Measurements from ENCODE around the gene PANK4. TPM values are rescaled to one million over a fixed set of nuclear protein-coding genes. Genes with fewer than 3 reads are reported as not detected.

The PANK4 gene
- total RNA-seq, 1 experiment from 2014 or later = 27.0 TPM

DNA sequence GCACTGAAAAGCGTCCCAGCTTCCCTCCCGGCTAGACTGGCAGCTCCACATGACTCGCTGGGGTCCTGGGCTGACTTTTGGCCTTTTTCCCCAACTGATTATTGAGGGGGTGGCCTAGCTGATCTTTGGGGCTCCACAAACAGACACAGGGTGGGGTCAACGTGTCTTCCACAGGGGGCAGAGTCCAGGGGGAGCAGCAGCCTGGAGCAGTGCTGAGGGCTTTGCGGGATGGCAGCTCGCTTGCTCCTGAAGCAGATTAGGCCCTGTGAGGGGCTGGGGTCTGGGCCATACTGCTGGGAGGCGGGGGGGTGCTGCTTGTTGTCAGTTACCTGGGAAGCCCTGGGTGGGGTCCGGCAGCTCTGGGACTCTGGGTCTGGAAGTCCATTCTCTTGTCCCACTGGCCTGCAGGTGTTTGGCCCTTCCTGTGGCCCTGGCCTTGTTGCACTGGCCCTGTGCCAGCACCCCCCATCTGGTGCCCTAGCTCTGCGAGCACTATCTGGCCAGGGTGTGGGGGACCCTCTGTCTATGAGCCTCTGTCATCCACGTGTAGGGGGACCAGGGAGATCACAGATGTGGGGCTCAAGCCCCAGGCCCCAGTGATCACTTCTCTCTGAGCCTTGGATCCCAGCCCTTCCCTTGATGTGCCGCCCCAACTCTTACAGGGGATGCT lies 16.0 kb upstream of the PANK4 start:
- no peak for DNase-seq
- H3K4me1 Mint-ChIP-seq (ENCODE audit: low read depth, unreplicated experiment) = no peaks in the 10 kb centered on the region
- Histone ChIP-seq H3K9me3 (no peaks in the 10 kb centered on the region), H3K4me3 (ENCODE audit: low read depth, low read length) (no peak overlapping the region), H3K27me3 (replicated peaks; ENCODE audit: control insufficient read depth, insufficient read depth, low read length) (no peaks in the 10 kb centered on the region), H3K36me3 (ENCODE audit: control insufficient read depth, insufficient read depth, low read length) (no peaks in the 10 kb centered on the region), H3K4me1 (peaks cover 3% of the 10 kb centered on the region)
- peaks cover 6% of the 10 kb centered on the region for H3K36me3 Mint-ChIP-seq (ENCODE audit: insufficient read depth, unreplicated experiment)
- ChIA-PET CTCF (no interaction called here), POLR2A (no interaction called here)
- H3K4me3 Mint-ChIP-seq (ENCODE audit: unreplicated experiment) = no peak overlapping the region
- TF ChIP-seq, protein P1, sequence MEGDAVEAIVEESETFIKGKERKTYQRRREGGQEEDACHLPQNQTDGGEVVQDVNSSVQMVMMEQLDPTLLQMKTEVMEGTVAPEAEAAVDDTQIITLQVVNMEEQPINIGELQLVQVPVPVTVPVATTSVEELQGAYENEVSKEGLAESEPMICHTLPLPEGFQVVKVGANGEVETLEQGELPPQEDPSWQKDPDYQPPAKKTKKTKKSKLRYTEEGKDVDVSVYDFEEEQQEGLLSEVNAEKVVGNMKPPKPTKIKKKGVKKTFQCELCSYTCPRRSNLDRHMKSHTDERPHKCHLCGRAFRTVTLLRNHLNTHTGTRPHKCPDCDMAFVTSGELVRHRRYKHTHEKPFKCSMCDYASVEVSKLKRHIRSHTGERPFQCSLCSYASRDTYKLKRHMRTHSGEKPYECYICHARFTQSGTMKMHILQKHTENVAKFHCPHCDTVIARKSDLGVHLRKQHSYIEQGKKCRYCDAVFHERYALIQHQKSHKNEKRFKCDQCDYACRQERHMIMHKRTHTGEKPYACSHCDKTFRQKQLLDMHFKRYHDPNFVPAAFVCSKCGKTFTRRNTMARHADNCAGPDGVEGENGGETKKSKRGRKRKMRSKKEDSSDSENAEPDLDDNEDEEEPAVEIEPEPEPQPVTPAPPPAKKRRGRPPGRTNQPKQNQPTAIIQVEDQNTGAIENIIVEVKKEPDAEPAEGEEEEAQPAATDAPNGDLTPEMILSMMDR (IDR thresholded peaks at IDR 0.05; ENCODE audit: insufficient read depth in 1 of 2, low read depth in 1 of 2, low read length in 1 of 2, severe bottlenecking in 1 of 2, unreplicated experiment in 1 of 2) = no peak
- H3K27me3 Mint-ChIP-seq (ENCODE audit: insufficient read depth, unreplicated experiment) = no peaks in the 10 kb centered on the region
- no TSS peak for BruUV-seq (replicated peaks)
- intact Hi-C loops (cut with micrococcal nuclease; ENCODE audit: unreplicated experiment) = no loop called here
- no peaks in the 10 kb centered on the region for H3K9me3 Mint-ChIP-seq (ENCODE audit: unreplicated experiment)
- H3K27ac Mint-ChIP-seq (ENCODE audit: unreplicated experiment) = no peak overlapping the region

DNA sequence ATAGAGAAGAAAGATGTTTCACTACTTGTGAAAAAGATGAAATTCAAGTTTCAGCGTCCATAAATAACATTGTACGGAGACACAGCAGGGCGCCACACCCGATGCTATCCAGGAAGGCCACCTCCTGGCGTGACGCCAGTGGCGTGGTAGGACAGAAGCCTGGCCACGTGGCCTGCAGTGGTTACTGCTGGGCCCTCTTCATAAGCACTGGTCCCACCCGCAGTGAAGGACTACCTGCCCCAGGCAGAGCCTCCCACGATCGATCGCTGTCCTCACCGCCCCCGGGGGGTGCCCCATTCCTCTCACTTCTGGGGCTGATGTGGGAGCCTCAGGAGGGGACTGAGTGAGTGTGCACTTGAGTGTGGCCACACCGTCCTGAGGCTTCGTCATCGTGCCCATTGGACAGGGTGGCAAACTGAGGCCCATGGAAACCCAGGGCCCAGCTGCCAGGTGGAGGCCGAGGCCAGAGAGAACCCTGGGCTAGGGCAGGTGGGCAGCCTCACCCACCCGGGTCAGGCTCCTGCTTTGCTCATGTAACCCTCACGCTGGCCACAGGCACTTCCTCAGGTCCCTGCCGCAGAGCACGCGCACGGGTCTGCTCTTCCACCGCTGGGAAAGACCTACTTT lies 15.3 kb upstream of the PANK4 start:
- H3K4me3 ChIP-seq (ENCODE audit: low read depth, low read length) = no peak overlapping the region
- intact Hi-C loops (cut with micrococcal nuclease; ENCODE audit: unreplicated experiment) = no loop called here
- Mint-ChIP-seq H3K4me1 (ENCODE audit: low read depth, unreplicated experiment) (no peaks in the 10 kb centered on the region), H3K9me3 (ENCODE audit: unreplicated experiment) (no peaks in the 10 kb centered on the region), H3K36me3 (ENCODE audit: insufficient read depth, unreplicated experiment) (peaks cover 4% of the 10 kb centered on the region), H3K27me3 (ENCODE audit: insufficient read depth, unreplicated experiment) (no peaks in the 10 kb centered on the region), H3K27ac (ENCODE audit: unreplicated experiment) (no peak overlapping the region), H3K4me3 (ENCODE audit: unreplicated experiment) (no peak overlapping the region)
- BruUV-seq (replicated peaks) = no TSS peak
- H3K27me3 ChIP-seq (replicated peaks; ENCODE audit: control insufficient read depth, insufficient read depth, low read length) = no peaks in the 10 kb centered on the region
- no peaks in the 10 kb centered on the region for H3K36me3 ChIP-seq (ENCODE audit: control insufficient read depth, insufficient read depth, low read length)
- TF ChIP-seq, protein P1 (IDR thresholded peaks at IDR 0.05; ENCODE audit: insufficient read depth in 1 of 2, low read depth in 1 of 2, low read length in 1 of 2, severe bottlenecking in 1 of 2, unreplicated experiment in 1 of 2) = no peak
- no peaks in the 10 kb centered on the region for H3K4me1 ChIP-seq
- CTCF ChIA-PET = no interaction called here
- no peak for DNase-seq
- POLR2A ChIA-PET = no interaction called here
- H3K9me3 ChIP-seq = no peaks in the 10 kb centered on the region

DNA sequence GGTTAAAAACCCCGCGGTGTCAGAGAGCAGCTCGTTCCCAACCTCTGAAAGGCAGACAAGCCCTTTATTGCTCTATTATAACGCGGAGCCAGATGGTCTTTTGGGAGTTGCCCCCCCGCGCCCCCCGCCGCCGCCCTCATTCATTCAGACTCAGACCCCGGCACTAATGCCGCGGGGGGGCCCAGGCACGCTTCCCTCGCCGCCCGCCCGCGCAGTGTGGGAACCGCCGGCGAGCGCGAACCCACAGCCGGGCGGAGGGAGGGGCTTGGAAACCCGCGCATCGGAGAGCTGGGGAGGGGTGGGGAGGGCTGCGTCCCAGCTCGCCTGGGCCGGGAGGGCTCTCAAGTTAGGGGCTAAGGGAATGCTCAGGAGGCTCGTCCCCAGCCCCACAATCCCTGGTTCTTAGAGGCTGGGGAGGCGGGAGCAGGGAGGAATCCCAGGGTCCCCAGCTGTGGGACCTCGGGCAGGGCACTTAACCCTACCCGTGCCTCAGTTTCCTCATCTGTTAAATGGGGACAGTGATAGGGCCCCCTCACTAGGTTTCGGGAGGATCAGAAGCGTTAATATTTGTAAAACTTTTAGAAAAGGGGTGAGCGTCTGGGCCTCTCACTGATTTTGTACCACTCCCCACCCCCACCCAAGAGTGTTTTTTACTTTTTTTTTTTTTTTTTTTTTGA lies 14.6 kb upstream of the PANK4 start:
- intact Hi-C loops (cut with micrococcal nuclease; ENCODE audit: unreplicated experiment) = no loop called here
- TF ChIP-seq, protein P1 (IDR thresholded peaks at IDR 0.05; ENCODE audit: insufficient read depth in 1 of 2, low read depth in 1 of 2, low read length in 1 of 2, severe bottlenecking in 1 of 2, unreplicated experiment in 1 of 2) = no peak
- POLR2A ChIA-PET = no interaction called here
- Histone ChIP-seq H3K4me3 (ENCODE audit: low read depth, low read length) (no peak overlapping the region), H3K36me3 (ENCODE audit: control insufficient read depth, insufficient read depth, low read length) (no peaks in the 10 kb centered on the region), H3K4me1 (no peaks in the 10 kb centered on the region), H3K27me3 (replicated peaks; ENCODE audit: control insufficient read depth, insufficient read depth, low read length) (no peaks in the 10 kb centered on the region), H3K9me3 (no peaks in the 10 kb centered on the region)
- no peak overlapping the region for H3K27ac Mint-ChIP-seq (ENCODE audit: unreplicated experiment)
- DNase-seq = no peak
- H3K4me3 Mint-ChIP-seq (ENCODE audit: unreplicated experiment) = no peak overlapping the region
- H3K9me3 Mint-ChIP-seq (ENCODE audit: unreplicated experiment) = no peaks in the 10 kb centered on the region
- CTCF ChIA-PET = no interaction called here
- BruUV-seq (replicated peaks) = no TSS peak
- H3K27me3 Mint-ChIP-seq (ENCODE audit: insufficient read depth, unreplicated experiment) = no peaks in the 10 kb centered on the region
- no peaks in the 10 kb centered on the region for H3K4me1 Mint-ChIP-seq (ENCODE audit: low read depth, unreplicated experiment)
- no peaks in the 10 kb centered on the region for H3K36me3 Mint-ChIP-seq (ENCODE audit: insufficient read depth, unreplicated experiment)
